T-helper 9 cell (primary cell): Measurements from ENCODE around the gene SAMD14.

Experiments used
- DNase-seq: peaks from one replicate; pipeline ENCODE4 v3.0.0-alpha.2; 2020

Gene SAMD14

DNA sequence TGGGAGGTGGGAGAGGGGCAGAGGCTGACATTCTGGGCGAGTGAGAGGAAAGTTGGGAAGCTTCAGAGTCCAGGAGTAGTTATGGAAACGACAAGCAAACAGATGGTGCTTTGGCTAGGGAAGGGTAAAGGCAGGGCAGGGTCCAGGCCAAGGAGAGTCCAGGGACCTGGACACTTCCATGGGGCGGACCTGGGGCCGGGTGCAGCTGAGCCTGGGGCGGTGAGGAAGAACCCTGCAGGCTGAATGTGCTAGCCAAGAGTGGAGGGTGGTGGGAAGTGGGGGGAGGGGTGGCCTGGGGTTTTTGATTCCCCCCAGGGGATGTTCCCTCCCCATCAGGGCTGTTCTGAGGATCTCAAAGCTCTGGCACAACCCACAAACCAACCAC lies 17.9 kb upstream of the SAMD14 start:
- DNase-seq: no peak

DNA sequence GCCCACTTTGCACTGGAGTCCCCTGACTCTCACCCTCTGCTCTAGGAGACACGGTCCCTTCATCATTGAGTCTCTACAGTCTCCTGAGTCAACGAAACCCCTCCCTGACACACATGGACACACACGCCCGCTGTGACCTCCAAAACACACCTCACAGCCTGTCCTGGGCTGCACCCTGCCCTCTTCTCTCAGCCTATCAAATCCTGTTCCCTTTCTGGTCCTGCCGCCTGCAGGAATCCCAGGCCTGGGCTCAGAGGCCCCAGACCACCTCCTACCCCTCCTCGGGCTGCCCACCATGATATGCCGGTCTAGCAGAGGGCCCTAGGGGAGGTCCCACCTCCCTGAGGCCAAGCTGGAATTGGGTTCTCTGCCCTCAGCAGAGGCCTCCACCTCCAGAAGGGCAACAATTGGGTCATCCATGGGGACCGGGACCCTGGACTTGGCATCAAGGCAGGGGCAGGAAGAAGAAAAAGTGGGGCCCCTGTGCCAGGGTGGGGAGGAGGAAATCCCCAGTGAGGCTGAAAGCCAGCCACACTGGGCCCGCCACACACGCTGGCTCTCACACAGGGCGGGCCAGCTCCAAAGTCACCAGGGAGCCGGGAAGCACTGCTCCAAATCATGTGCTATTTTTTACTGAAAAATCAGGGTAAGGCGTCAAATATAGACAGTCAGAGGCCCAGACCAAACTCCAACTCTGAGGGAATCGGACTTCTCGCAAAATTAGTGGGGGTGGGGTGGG lies 17.1 kb upstream of the SAMD14 start:
- DNase-seq: peak; percentile 22

DNA sequence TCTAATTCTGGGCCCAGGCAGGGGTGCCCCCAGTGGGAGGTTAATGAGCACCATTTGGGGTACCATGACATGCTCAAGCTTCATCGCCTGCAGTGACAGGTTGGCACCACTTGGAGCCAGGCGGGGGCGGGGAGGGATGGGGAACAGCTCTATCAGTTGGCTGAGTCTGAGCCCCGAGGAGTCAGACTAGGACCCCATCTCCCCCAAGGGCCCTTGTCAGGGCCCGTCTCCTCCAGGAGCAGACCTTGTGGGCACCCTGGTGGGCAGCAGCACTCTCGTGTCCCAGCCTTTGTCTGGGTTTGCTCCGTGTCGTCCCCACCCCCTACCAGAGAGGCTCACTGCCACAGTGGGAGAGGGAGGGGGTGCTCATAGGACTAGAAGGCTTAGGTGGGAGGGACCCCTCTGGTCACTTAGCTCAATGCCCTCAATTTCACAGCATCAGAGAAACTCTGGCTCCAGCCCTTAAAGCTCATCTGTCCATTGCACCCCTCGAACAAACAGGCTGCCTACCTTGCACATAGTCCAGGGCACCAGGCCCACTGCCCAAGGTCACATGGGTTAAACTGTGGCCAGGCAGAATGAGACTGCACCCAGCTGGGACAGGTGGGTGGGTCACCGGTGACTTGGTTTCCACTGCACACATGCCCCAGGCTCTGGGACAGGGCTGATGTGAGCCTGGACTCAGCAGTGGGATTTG lies 16.4 kb upstream of the SAMD14 start:
- peak; percentile 34 for DNase-seq

DNA sequence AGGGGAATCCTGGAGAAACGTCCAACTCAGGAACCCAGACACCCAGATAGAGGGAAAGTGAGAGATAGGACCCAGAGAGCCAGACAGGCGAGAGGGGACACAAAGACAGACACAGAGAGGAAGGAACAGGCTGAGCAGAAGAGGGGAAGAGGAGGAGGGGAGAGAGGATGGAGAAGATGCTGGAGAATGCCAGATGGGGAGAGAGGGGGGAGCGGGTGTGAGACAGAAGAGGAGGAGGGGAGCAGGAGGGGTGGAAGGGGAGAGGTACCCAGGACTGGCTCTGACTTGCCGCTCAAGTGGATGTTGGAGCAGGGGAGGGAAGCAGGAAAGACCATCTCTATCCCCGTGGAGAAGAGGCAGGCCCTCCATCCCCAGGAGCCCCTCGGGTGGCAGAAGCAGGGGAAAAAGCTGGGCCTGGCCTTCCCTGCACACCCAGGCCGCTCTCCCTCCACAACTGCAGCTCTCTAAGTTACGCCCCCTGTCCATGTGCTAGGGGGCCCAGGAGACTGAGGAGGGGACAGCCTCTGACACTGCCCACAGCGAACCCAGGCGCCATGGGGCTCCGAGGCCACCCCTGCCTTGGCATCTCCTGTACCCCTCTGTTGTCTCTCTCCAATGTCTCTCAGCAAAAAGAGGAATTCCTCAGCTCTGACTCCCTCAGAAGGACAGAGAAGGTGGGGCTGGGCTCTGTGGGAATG lies 15.7 kb upstream of the SAMD14 start:
- DNase-seq: no peak

DNA sequence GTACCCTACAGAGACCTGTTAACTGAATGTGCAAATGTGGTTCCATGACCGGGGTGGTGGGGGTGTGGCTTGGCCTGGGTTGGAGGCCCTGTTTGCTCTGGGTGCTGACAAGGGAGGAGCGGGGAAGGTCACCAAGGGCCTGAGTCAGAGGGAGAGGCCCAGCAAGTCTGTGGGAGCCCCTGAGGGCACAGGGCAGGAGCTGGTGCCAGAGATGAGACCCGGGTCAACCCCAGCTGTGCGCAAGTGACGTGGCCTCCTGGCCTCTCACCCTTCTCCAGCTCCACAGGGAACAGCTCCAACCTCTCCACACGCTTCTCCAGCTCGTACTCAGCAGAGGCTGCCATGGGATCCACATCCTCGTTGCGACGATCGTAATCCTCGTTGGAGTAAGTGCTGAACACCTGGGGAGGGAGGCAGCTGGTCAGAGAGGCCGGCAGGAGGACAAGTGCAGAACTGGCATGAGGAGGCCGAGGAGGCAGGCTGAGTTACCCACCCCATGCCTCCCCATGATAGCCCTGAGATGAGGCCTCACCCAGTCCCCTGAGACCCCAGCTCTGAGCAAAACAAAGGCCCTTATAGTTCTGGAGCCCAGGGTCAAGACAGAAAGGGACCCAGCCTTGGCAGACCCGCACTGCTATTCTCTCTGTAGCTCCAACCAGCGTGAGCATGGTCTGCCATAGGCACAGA lies 15.0 kb upstream of the SAMD14 start:
- no peak for DNase-seq

DNA sequence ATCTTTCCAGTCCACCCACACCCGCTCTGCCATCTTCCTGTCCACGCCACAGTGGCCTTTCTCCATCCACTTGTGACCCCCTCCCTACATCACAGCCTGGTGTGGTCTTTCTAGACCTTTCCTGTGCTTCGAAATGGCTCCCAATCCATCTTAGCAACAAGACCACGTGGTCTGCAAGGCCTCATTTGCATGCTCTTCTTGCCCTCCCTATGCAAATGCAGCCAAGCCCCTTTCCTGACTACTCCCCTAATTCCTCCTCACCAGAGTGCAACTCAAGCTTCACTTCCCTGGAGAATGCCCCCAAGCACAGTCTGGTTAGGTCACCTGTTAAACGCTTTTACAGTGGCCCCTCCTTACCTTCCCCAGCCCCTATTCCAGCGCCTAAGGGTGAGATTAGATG lies 14.4 kb upstream of the SAMD14 start:
- no peak for DNase-seq

DNA sequence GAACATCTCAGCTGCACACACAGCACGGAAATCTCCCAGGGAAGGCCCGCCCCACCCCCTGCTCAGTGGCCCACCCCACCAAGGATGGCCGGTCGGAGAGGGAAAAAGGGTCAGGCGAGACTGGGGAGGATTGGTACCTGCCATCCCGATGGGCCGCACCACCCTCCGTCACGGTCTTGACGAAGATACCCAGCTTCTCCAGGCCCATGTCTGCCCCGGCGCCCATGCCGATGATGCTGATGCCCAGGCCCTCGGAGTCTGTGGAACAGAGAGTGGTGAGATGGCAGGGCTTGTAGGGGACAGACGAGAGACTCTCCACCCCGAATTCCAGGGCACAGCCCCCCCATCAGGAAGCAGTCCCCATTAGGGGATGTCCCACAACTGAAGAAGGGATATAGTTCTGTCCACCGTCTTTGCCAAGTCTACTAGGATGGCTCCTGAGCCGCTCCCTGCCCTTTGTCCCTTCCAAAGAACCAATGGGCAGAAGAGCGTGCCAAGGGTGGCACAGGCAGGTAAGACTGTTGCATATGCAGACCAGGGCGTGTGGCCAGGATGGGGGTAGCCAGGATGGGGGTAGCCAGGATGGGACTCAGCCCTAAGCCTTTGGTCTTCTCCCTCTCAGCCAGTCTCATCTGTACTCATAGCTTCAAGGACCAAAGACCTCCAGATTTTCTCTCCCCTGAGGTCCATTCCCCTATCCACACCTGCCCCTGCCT lies 13.7 kb upstream of the SAMD14 start:
- no peak for DNase-seq

DNA sequence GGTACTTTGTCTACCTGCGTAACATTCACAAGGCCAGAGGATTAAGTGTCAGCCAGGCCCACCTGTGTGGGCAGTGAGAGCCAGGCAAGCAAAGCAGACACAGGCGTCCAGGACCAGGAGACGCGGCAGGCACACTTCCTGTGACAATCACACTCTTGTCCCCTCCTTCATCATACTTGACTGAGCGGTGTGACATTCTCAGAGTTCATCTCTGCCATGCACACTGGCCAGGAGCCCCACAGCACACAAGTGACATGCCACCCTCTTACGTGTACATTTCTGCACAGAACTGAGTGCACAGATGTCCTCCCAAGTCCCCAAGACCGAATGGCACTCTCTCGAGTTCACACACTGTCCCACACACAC lies 11.8 kb upstream of the SAMD14 start:
- DNase-seq: no peak

DNA sequence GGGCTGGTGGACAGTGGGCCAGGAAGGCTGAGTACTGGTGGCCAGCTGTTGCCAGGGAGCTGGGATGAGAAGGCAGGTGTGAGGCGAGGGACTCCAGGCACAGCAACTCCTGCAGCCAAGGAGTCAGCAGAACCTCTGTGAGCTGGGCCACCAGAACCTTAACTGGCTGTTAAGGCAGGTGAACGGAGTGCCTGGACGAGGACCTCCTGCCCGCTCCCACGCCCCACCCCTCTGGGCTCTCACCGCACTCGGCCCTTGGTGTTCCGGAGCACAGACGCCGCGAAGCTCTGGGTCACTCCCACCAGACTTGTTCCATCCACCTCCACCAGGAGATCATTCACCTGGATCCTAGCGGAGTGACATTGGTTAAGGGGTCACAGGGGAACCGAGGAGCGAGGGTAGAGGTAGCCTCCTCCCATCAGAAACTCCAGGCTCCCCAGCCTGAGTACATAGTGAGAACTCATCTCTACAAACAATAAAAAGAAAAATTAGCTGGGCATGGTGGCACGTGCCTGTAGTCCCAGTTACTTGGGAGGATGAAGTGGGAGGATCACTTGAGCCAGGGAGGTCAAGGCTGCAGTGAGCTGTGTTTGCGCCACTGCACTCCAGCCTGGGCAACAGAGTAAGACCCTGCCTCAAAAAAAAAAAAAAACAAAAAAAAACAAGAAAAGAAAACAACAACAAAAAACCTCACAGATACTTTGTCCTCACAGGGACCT lies 11.2 kb upstream of the SAMD14 start:
- no peak for DNase-seq

DNA sequence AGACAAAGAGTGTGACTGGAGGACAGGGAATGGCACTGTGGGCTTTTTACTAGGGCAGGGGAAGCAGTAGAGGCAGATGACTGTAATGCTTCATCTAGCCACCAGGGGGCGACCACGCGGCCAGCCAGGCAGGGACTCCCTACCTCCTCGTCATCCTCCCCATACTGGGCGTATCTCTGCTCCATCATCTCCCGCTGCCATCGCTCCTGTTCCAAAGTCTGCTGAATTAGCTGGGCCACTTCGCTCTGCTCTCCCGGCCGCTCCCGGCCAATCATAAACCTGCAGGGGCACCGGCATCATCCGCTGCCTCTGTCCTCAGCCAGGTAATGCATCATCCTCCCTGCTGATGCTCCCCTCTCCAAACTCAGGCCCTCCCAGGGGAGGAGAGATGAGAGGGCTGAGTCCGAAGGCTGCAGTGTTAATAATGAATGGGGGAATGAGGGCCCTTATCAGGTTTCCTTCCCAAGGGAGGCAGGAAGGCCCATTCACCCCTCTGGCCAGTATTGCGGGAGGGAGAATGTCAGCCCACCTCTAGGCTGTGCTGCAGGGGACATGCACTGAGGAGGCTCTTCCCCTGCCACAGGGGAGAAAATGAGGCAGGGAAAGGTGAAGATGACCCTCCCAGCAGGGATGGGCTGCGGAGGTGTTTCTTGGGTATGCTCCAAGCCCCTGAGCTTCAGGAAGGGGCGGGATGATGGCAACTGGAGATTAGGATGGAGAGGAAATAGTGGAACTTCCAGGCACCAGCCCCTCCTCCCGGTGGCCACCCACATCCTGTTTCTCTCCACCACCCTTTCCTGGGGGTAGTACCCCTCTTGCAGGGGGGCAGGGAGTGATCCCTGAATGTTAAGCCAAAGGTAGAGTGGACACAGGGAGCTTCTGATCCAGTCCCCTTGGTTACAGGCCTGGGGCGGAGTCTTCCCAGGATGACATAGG lies 10.3 kb upstream of the SAMD14 start:
- DNase-seq: peak; percentile 79

DNA sequence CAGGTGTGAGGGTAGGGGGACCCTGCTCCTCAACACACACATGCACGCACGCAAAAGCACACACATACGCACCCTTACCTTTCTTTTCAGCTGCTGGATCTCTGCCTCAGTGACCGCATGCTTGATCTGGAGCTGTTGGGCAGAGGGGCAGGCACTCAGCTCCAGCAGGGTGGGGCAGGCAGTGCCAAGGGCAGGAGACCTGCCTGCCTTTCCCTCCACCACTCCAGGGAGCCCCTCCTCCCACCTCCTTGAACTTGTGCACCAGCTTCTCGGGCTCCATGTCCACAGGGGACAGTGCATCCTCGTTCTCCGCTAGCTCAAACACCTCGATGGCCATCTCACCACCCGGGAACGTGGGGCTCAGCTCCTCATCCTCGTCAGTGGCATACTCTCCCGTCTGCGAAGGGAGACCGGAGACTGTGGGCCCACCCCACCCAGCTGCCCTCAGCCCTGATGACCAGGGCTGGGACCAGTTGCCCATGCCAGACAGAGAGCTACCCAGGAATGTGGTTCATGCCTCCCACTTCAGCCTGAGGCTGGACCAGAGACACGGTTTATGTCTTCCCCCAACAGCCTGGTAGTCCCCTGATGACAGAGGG lies 9.3 kb upstream of the SAMD14 start:
- no peak for DNase-seq

DNA sequence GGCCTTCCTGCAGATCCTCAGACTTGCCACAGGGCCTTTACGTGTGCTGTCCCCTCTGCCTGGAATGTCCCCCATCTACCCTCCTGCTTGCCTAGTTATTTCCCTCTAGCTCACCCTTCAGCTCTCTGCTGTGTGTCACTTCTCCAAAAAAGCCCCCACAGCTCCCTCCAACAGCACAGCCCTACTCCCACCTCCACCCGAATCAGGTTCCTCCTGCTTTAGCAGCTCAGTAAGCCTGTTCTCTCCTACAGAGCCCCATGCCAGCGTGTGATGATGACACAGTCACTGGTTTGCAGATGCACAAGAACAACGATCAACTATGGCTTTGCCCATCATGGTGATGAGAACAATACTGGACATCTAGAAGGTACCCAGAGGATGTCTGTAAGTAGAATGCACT lies 7.1 kb upstream of the SAMD14 start:
- no peak for DNase-seq

DNA sequence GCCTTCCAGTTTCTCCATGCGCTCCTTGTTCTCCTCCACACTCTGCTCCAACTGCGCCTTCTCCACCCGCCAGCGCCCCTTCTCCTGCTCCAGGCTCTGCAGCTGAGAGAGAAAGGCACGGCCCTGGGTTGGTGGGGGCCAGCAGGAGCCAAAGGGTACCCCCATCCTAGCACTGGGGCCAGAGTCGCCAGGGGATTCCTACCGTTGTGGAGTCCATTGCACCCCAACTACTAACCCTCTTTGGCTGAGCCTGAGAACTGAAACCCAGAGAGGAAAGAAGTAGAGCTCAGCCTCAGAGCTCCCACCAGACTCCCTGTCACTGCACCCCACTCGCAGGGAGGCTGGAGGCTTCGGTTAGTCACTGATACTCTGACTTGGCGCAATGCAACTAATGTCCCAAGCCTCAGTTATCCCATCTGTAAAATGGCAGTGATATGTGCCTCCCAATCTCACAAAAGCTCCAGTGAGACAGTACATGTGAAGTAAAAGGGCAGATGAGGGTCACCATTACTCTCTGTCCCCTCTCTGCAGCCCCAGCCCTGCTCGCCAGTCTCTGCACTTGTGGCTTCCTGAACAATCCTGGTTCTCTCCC lies 6.2 kb upstream of the SAMD14 start:
- no peak for DNase-seq

DNA sequence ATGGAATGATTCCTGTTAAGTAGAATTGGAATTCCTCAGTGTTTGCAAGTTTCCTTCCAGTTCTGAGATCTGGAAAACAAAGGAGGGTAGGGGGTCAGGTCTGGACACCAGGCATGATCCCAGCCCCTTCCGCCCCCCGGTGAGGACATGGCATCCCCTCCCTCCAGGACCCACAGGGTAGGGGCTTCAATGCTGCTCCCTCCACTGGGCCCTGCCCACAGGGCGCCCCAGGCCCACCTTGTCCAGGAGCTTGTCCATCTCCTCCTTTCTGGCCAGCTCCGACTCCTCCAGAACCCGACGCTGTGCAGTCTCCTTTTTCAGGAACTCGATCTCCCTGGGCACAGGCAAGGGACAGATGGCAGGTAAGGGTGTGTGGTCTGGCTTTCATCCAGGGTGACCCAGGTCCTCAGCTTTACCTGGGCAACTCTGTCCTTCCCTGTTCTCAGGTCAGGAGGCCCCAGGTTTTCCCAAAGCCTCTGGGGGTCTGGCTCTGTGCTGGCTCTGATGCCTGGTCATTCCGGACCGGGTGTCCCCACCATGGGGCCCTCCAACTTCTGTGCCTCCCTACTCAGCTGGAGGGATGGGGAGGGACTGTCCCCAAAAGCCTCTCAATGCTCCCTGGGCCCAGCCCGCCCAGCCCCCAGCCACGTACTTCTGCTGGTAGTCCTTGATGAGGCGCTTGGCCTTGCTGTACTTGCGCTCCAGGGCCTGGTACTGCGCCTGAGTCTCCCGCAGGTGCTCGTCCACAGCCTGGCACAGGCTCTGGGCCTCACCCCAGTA lies 5.5 kb upstream of the SAMD14 start:
- DNase-seq: no peak

DNA sequence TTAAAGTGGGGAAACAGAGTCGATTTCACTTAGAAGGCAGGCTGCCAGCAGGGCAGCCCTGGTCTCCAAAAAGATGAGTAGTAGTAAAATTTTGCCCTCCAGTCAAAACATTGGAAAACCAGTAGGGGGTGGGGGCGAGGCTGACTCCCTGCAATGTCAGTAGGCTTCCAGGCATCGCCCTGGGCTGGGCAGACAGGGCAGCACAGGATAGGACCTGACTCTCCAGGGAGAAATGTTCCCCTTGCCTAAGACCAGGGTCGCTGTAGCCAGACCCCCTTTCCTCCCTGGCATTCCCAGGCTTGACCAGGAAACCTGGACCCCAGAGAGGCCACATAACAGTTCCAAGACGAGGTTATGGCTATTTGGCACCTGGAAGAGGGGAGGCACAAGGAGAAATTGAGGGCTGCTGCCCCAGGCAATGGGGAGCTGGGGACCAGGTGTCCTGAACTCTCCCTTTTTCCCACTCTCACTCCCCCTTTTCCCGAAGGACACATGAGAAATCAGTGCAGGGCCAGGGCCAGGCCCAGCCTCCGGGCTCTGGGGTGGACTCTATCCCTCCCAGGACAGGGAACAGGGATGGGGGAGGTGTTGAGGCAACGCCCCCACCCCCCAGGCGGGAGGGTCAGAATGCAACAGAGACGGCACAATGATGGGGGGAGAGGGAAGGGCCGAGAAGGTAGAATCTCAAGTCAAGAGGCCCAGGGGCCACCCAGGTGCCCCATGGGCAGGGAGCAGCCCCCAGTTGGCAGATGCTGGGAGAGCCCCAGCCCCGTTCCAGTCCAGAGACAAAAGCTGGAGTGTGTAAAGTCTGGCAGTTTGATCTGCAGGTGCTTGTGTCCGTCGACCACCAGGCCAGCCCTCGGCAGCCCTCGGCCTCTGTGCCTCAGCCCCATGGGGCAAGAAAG lies 4.5 kb upstream of the SAMD14 start:
- no peak for DNase-seq

DNA sequence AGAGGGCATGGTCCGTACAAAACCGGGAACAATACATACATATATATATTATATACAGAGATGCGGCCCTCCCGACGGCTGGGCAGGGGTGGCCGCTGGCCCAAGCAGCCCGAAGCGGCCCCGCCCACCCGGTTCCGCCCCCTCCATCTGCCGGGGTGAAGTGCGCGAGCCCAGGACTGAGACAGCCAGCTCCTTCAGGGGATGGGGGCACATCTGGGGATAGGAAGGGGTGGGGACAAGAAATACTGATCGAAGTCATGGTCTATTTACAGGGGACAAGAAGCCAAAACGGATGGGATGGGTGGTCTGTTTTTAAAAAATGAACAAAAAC lies 3.8 kb upstream of the SAMD14 start:
- no peak for DNase-seq

DNA sequence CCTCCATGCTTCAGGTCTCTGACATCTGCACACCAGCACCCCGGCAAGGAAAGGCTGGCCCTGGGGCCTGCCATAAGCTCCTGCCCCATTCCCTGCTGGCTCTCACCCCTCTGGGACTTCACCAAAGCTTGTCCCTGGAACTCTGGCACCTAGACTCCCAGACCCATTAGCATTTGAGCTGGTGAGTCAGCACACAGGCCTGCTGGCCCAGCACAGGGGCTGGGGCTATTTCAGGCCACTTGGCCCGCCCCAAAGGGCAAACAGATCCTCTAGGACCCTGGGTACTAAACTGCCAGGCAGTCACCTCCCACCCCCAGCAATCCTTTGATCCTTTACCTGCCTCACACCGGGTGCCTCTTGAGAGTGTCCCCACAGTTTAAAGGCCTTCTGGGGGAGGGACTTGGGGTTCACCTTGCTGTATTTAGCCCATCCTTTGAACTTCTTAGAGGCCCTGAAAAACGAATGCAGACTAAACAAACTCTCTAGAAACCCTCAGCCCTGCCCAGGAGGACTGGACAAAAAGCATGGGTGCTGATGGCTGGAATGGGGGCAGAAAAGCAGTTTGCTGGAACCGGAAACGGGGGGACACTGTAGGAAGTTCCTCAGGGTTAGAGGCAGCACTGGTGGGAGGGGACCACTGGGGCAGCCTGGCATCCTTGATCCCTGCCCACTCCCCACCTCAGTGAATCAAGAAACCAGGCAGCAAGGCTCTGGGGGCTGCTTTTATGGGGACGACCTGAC lies 3.2 kb upstream of the SAMD14 start:
- no peak for DNase-seq
